ENCODE measurements around the gene KIFAP3. TPM values are rescaled to one million over a fixed set of nuclear protein-coding genes. Genes with fewer than 3 reads are reported as not detected.
"Not testable (repeated sequence)": the region's sequence is repeated elsewhere in the genome, so short reads cannot be mapped to it uniquely, and the experiment has no call there.

The KIFAP3 gene
- total and polyA plus RNA-seq, 2 donors (not counting 1 experiment from before 2014, with no cell fraction given), result 3.7 to 14.9 TPM

- intact Hi-C loops (cut with micrococcal nuclease), result no loop called here
- no peaks in the 10 kb centered on the region for H3K9me3 ChIP-seq (ENCODE audit: control extremely low read depth in 1 of 3, control insufficient read depth in 2 of 3, insufficient read depth in 1 of 3, low read length in 2 of 3)
- H3K36me3 ChIP-seq (replicated peaks in 1 of 2; ENCODE audit: control extremely low read depth in 1 of 2, control insufficient read depth in 1 of 2, extremely low read depth in 1 of 2, insufficient read depth in 2 of 2, low read length in 1 of 2), result no peaks in the 10 kb centered on the region
- H3K9ac ChIP-seq (ENCODE audit: low read length), result no peak overlapping the region
- H3K27me3 ChIP-seq (replicated peaks in 1 of 4; ENCODE audit: control extremely low read depth in 1 of 4, control insufficient read depth in 3 of 4, insufficient read depth in 4 of 4, low read length in 3 of 4), result no peaks in the 10 kb centered on the region
- H3K4me3 Mint-ChIP-seq, result no peak overlapping the region
- WGBS (ENCODE audit: insufficient coverage), result 100% methylated on average over 1 of the region's 5 CpGs
- H3K27me3 Mint-ChIP-seq, result no peaks in the 10 kb centered on the region
- H3K27ac ChIP-seq (ENCODE audit: low read length in 2 of 2), result no peak overlapping the region
- DNase-seq (no peak), ATAC-seq (ENCODE audit: low read depth) (no peak)
- no peak for TF ChIP-seq EZH2 (IDR thresholded peaks at IDR 0.05; ENCODE audit: borderline replicate concordance, insufficient read depth, low read depth, low read length, poor library complexity, severe bottlenecking)
- no peak for TF ChIP-seq CTCF (IDR thresholded peaks at IDR 0.05)
- no peaks in the 10 kb centered on the region for H3K4me1 ChIP-seq (ENCODE audit: control insufficient read depth in 2 of 2, insufficient read depth in 2 of 2, low read length in 2 of 2)
- no peak overlapping the region for H3K27ac Mint-ChIP-seq
- POLR2A ChIA-PET, result no interaction called here
- H3K79me2 ChIP-seq (ENCODE audit: control insufficient read depth, insufficient read depth, low read length), result peaks cover 18% of the 10 kb centered on the region
- H2AFZ ChIP-seq (ENCODE audit: insufficient read depth, low read depth, low read length, poor library complexity, severe bottlenecking), result no peak overlapping the region
- no peaks in the 10 kb centered on the region for H3K9me3 Mint-ChIP-seq (ENCODE audit: insufficient read depth)
- CTCF ChIA-PET, result no interaction called here
- no peaks in the 10 kb centered on the region for H4K20me1 ChIP-seq (ENCODE audit: control insufficient read depth, insufficient read depth, low read length, poor library complexity, severe bottlenecking)
- no peak overlapping the region for H3K4me2 ChIP-seq (replicated peaks; ENCODE audit: low read depth, low read length, poor library complexity, severe bottlenecking)
- no peak overlapping the region for H3K4me3 ChIP-seq (ENCODE audit: control extremely low read depth in 1 of 5, extremely low read depth in 1 of 5, insufficient read depth in 1 of 5, low read depth in 2 of 5, low read length in 4 of 5)
- H3K4me1 Mint-ChIP-seq, result peaks cover 21% of the 10 kb centered on the region
Measured at GRCh38 chr1:170063109-170063826, 11.2 kb downstream of the KIFAP3 start.

GRCh38 chr1:170061676-170062075, 12.8 kb downstream of the KIFAP3 start:
- H3K4me1 ChIP-seq (ENCODE audit: control insufficient read depth in 2 of 2, insufficient read depth in 2 of 2, low read length in 2 of 2); H3K36me3 ChIP-seq (replicated peaks in 1 of 2; ENCODE audit: control extremely low read depth in 1 of 2, control insufficient read depth in 1 of 2, extremely low read depth in 1 of 2, insufficient read depth in 2 of 2, low read length in 1 of 2); H3K79me2 ChIP-seq (ENCODE audit: control insufficient read depth, insufficient read depth, low read length); H3K4me2 ChIP-seq (replicated peaks; ENCODE audit: low read depth, low read length, poor library complexity, severe bottlenecking); H2AFZ ChIP-seq (ENCODE audit: insufficient read depth, low read depth, low read length, poor library complexity, severe bottlenecking); H3K9me3 Mint-ChIP-seq (ENCODE audit: insufficient read depth); H3K9me3 ChIP-seq (ENCODE audit: control extremely low read depth in 1 of 3, control insufficient read depth in 2 of 3, insufficient read depth in 1 of 3, low read length in 2 of 3); H3K9ac ChIP-seq (ENCODE audit: low read length); H3K4me3 Mint-ChIP-seq; CTCF ChIA-PET; intact Hi-C loops (cut with micrococcal nuclease); H3K4me3 ChIP-seq (ENCODE audit: control extremely low read depth in 1 of 5, extremely low read depth in 1 of 5, insufficient read depth in 1 of 5, low read depth in 2 of 5, low read length in 4 of 5); H3K27me3 Mint-ChIP-seq; H4K20me1 ChIP-seq (ENCODE audit: control insufficient read depth, insufficient read depth, low read length, poor library complexity, severe bottlenecking); DNase-seq; H3K27ac Mint-ChIP-seq; POLR2A ChIA-PET; H3K27me3 ChIP-seq (replicated peaks in 1 of 4; ENCODE audit: control extremely low read depth in 1 of 4, control insufficient read depth in 3 of 4, insufficient read depth in 4 of 4, low read length in 3 of 4); H3K27ac ChIP-seq (ENCODE audit: low read length in 2 of 2); ATAC-seq (ENCODE audit: low read depth): not testable (repeated sequence)
- H3K4me1 Mint-ChIP-seq, result peaks cover 13% of the 10 kb centered on the region
- WGBS (ENCODE audit: insufficient coverage), result 96% methylated on average over 2 of the region's 4 CpGs

- H3K4me2 ChIP-seq (replicated peaks; ENCODE audit: low read depth, low read length, poor library complexity, severe bottlenecking); ATAC-seq (ENCODE audit: low read depth); H3K9me3 Mint-ChIP-seq (ENCODE audit: insufficient read depth); H4K20me1 ChIP-seq (ENCODE audit: control insufficient read depth, insufficient read depth, low read length, poor library complexity, severe bottlenecking); H3K9me3 ChIP-seq (ENCODE audit: control extremely low read depth in 1 of 3, control insufficient read depth in 2 of 3, insufficient read depth in 1 of 3, low read length in 2 of 3); H3K27me3 Mint-ChIP-seq; H3K9ac ChIP-seq (ENCODE audit: low read length); H3K36me3 ChIP-seq (replicated peaks in 1 of 2; ENCODE audit: control extremely low read depth in 1 of 2, control insufficient read depth in 1 of 2, extremely low read depth in 1 of 2, insufficient read depth in 2 of 2, low read length in 1 of 2); H3K79me2 ChIP-seq (ENCODE audit: control insufficient read depth, insufficient read depth, low read length); H2AFZ ChIP-seq (ENCODE audit: insufficient read depth, low read depth, low read length, poor library complexity, severe bottlenecking); intact Hi-C loops (cut with micrococcal nuclease); H3K27ac Mint-ChIP-seq; H3K4me1 ChIP-seq (ENCODE audit: control insufficient read depth in 2 of 2, insufficient read depth in 2 of 2, low read length in 2 of 2); H3K4me3 Mint-ChIP-seq; H3K27ac ChIP-seq (ENCODE audit: low read length in 2 of 2); DNase-seq; POLR2A ChIA-PET; H3K4me3 ChIP-seq (ENCODE audit: control extremely low read depth in 1 of 5, extremely low read depth in 1 of 5, insufficient read depth in 1 of 5, low read depth in 2 of 5, low read length in 4 of 5); CTCF ChIA-PET; H3K27me3 ChIP-seq (replicated peaks in 1 of 4; ENCODE audit: control extremely low read depth in 1 of 4, control insufficient read depth in 3 of 4, insufficient read depth in 4 of 4, low read length in 3 of 4): not testable (repeated sequence)
- WGBS (ENCODE audit: insufficient coverage), result no CpG with 5 or more reads among the region's 3 CpGs
- peaks cover 13% of the 10 kb centered on the region for H3K4me1 Mint-ChIP-seq
Measured at GRCh38 chr1:170060015-170060520, 14.4 kb downstream of the KIFAP3 start.
